ENCODE measurements around the gene PPP1CC. TPM values are rescaled to one million over a fixed set of nuclear protein-coding genes. Genes with fewer than 3 reads are reported as not detected.

PPP1CC gene
- total and polyA plus RNA-seq, 2 donors: 110 to 203 TPM

DNA sequence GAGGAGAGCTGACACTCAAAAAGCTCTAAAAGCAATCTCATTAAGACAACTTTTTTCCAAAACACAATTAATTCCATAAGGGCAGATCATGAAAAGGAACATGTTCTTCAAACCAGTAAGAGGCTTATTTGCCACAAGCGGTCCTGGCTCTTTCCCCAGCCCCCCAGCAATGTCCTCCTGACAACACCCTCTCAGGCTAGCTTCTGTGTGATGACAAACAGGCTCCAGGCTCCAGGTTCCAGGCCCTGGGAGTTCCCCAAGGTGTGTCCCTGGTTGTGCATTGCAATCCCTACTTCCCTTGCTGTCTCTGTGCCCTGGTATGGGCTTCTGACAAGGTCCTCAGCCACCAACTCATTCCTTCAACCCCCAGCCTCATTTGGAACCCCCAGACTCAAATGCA is 62.7 kb downstream of the PPP1CC start:
- H3K27ac ChIP-seq (ENCODE audit: low read depth): no peak overlapping the region
- 74% methylated on average over 1 of the region's 1 CpG for WGBS
- no peak for DNase-seq (ENCODE audit: extremely low spot score)

DNA sequence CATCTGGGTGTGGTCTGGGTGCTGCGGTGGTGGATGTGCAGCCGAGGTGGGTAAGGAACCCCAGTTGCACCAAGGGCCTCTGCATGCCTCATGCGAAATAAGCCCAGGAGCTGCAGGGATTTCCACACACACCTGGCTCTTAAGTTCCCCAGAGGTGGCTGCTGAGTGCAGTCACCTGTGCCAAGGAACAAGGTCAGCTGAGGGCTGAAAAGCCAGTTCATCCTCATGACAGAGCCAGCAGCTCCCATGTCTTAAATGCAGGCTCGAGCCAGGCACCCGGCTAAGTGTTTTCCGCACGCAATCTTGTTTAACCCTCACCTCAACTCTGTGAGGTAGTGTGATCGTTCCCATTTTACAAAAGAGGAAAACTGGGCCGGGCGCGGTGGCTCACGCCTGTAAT is 63.5 kb downstream of the PPP1CC start:
- no peak overlapping the region for H3K27ac ChIP-seq (ENCODE audit: low read depth)
- H3K4me3 ChIP-seq (ENCODE audit: low read depth, low read length): no peak overlapping the region
- 98% methylated on average over 12 of the region's 12 CpGs for WGBS
- peaks cover under 1% of the 10 kb centered on the region for H3K36me3 ChIP-seq (ENCODE audit: insufficient read depth)
- no peak for DNase-seq (ENCODE audit: extremely low spot score)
- H3K4me1 ChIP-seq (ENCODE audit: insufficient read depth): no peaks in the 10 kb centered on the region

More for the DNA sequence above, 62.7 kb downstream of the PPP1CC start:
- Histone ChIP-seq H3K4me1 (ENCODE audit: insufficient read depth) (no peaks in the 10 kb centered on the region), H3K4me3 (ENCODE audit: low read depth, low read length) (no peak overlapping the region), H3K36me3 (ENCODE audit: insufficient read depth) (peaks cover 2% of the 10 kb centered on the region)

DNA sequence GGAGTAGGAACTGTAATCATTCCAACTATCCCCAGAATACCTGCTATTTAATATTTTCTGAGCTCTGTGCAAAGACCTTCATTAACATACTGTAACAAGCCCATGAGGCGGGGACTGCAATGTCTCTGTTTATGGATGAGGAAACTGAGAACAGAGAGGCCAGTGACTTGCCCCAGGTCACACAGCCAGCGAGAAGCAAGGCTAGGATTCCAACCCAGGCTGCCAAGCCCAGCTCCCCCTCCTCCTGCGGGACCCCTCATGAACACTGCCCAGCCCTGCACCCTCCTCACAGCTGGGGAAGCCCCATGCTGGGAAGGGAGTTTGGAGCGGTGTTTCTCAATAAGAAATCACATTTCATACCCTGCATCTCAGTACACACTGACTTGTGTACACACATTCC is 64.7 kb downstream of the PPP1CC start:
- no peak for DNase-seq (ENCODE audit: extremely low spot score)
- 95% methylated on average over 4 of the region's 4 CpGs for WGBS
- Histone ChIP-seq H3K4me1 (ENCODE audit: insufficient read depth) (no peaks in the 10 kb centered on the region), H3K36me3 (ENCODE audit: insufficient read depth) (no peaks in the 10 kb centered on the region), H3K27ac (ENCODE audit: low read depth) (no peak overlapping the region), H3K4me3 (ENCODE audit: low read depth, low read length) (no peak overlapping the region)

DNA sequence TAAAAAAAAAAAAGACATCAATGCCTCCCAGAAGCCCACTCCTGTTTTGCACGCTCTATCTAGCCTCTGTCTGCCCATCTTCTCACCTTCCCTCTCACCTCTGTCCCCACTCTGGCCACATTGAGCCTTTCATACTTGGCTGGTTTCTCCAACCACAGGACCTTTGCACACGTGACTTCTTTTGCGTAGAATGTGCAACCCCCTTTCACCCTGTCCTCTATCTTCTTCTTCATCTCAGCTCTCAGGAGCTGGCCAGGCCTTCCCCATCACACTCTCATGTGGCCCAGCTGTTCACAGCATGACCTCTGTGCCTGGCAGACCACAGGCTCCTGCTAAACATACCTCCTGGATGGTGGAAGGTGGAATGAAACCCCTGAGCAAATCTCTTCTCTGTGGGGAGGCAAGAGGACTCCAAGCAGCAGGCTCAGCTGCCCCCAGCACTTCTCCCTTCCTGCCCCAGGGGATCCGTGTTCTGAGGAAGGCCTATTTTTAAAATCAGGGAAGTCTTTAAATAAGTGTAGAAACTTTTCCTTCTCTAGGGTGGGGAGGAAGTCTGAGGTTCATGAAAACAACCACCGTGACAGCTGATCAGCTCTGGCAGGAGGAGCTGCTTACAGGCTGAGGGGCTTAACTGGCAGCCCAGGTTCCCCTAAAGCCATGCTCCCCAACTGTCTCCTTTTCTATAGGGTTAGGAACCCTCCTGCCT is 65.3 kb downstream of the PPP1CC start:
- no peak overlapping the region for H3K27ac ChIP-seq (ENCODE audit: low read depth)
- H3K36me3 ChIP-seq (ENCODE audit: insufficient read depth): no peaks in the 10 kb centered on the region
- 75% methylated on average over 5 of the region's 5 CpGs for WGBS
- H3K4me1 ChIP-seq (ENCODE audit: insufficient read depth): no peaks in the 10 kb centered on the region
- no peak for DNase-seq (ENCODE audit: extremely low spot score)
- H3K4me3 ChIP-seq (ENCODE audit: low read depth, low read length): no peak overlapping the region

DNA sequence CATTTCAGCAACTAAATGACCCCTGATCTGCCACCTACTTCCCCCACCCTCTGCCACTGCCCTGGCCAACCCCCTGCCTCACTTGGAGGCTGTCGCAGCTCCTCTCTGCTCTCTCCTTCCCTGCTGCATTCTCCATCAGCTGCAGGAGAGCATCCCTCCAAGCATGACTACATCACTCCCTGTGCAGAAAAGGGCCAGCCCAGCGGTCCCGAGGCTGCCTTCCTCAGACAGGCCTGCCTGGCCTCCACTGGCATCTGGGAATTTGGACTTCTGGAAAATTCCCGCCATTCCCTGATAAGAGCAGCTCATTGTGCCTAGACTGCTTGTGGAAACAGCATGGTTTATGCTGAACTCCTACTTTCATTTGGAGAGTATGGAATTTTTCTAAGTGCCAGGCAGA is 66.5 kb downstream of the PPP1CC start:
- H3K27ac ChIP-seq (ENCODE audit: low read depth): no peak overlapping the region
- no peaks in the 10 kb centered on the region for H3K36me3 ChIP-seq (ENCODE audit: insufficient read depth)
- no peaks in the 10 kb centered on the region for H3K4me1 ChIP-seq (ENCODE audit: insufficient read depth)
- 87% methylated on average over 4 of the region's 4 CpGs for WGBS
- H3K4me3 ChIP-seq (ENCODE audit: low read depth, low read length): no peak overlapping the region
- no peak for DNase-seq (ENCODE audit: extremely low spot score)

DNA sequence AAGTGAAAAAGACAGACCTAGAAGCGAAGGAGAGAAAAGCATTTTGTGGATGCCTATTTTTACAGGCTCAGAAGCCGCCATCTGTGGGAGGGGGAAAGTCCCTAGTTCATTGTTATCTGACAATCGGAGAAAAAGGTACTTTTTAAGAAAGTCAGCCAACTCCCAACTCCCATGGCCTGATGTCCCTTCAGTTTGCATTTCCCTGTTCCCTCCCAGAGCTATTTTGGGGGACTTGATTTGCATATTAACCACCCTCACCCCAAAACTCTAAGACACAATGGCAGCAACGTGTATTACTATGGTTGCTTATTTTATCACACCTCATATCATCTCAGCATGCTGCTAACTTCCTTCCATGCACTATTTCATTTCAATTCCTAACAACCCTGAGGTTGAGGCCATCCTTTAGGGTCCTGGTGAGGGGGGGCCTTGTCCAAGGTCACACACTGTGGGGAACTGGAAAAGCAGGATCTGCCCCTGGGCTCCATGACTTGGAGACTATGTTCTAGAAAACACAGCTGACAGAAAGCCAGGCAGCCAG is 72.5 kb downstream of the PPP1CC start:
- DNase-seq (ENCODE audit: extremely low spot score): no peak
- WGBS: 71% methylated on average over 4 of the region's 4 CpGs
- Histone ChIP-seq H3K27ac (ENCODE audit: low read depth) (no peak overlapping the region), H3K4me1 (ENCODE audit: insufficient read depth) (no peaks in the 10 kb centered on the region), H3K4me3 (ENCODE audit: low read depth, low read length) (no peak overlapping the region), H3K36me3 (ENCODE audit: insufficient read depth) (no peaks in the 10 kb centered on the region)

Other genes starting within 250 kb of the PPP1CC start
- gene VPS29, start 240.8 kb downstream of the PPP1CC start, total RNA-seq: 114 TPM
- gene VPS29, start 240.8 kb downstream of the PPP1CC start, polyA plus RNA-seq: 158 TPM
- 2.1 TPM for gene RAD9B, start 240.6 kb downstream of the PPP1CC start, total RNA-seq
- gene RAD9B, start 240.6 kb downstream of the PPP1CC start, polyA plus RNA-seq: 0.51 TPM
- gene PPTC7, start 159.6 kb downstream of the PPP1CC start, total RNA-seq: 15.0 TPM
- 20.8 TPM for gene PPTC7, start 159.6 kb downstream of the PPP1CC start, polyA plus RNA-seq
- 82.5 TPM for gene TCTN1, start 128.8 kb downstream of the PPP1CC start, total RNA-seq
- gene TCTN1, start 128.8 kb downstream of the PPP1CC start, polyA plus RNA-seq: 22.5 TPM
- gene HVCN1, start 53.8 kb downstream of the PPP1CC start, total RNA-seq: 9.9 TPM
- 9.7 TPM for gene HVCN1, start 53.8 kb downstream of the PPP1CC start, polyA plus RNA-seq
- gene CCDC63, start 104.1 kb upstream of the PPP1CC start, total RNA-seq: not detected
- not detected for gene CCDC63, start 104.1 kb upstream of the PPP1CC start, polyA plus RNA-seq
- gene MYL2, start 177.7 kb upstream of the PPP1CC start, total RNA-seq: 9.5 TPM
- gene MYL2, start 177.7 kb upstream of the PPP1CC start, polyA plus RNA-seq: not detected